ENCODE results near the gene IQGAP2.

Gene IQGAP2

GRCh38 chr5:76479973-76480667 is 77.0 kb downstream of the IQGAP2 start:
- DNase-seq, result no peak

DNA sequence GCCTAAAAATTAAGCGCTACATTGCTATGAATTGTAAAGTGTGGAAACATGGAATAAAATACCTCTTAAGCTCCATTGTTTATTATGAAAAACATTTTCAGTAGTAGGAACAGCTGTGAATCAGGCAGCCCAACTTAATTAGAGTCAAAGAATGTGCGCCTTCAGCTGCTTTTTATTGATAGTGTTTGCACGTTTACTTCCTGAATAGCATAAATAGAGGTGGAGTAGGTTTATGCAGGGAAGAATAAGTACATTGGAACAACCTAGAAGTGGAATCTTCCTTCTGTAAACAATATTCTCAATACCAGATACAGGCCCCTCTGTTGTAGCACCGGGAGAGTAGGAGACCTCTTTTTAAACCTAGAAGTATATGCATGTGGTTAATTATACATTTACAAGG is 79.9 kb downstream of the IQGAP2 start:
- DNase-seq, result no peak

DNA sequence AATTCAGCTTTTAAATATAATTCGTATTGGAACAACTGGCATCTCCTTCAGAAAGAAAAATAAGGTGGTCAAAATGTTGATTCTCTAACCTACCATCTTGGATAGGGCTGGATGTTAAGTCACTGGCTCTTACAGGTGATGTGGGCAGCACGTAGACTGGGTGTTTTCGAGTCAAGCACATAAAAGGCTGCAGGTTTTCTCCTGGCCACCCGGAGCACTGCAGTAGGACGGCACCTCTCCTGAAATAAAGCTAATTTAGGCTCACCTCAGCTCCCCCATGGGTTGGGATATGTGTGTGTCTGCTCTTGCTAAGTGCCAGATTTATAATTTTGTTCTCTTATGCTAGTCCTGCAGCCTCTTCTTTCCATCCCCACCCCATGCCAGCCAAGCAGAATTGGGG is 80.3 kb downstream of the IQGAP2 start:
- DNase-seq, result no peak

- no peak for DNase-seq
Observed at GRCh38 chr5:76483881-76484280, 80.8 kb downstream of the IQGAP2 start.

DNA sequence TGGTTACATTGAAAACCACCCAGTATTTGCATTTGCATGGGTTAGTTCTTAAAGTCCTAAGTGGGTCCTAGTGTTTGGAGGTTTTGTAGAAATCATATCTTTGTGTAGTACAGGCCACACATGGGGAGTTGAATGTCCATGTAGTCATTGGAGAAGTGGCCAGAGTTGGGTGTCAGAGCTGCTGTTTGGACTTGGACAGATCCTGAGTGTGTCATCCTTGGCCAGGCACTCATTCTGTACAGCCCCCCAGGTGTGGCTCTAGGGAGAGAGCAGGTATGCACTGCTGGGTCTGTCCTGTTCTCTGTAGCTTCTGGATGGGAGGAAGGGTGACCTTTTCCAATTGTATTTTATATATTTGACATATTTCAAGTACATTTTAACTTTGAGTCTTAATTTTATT is 82.4 kb downstream of the IQGAP2 start:
- DNase-seq, result no peak

- DNase-seq, result no peak
Observed at GRCh38 chr5:76487386-76487785, 84.3 kb downstream of the IQGAP2 start.

DNA sequence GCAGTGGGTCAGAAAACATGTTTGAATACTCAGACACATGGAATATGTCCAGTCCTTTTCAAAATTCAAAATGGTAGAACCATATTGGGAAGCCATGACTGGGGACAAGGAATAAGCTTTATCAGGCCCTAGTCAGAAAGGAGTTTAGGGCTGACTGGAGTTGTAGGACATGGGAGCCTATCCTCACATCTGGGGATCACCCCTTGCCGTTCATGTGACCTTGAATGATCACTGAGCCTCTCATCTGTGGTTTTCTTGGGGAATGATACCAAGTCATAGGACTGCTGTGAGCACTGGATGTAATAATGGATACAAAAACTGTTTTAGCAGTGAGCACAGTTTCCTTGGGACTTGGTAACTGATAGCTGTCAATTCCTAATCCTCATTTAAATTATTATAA is 84.7 kb downstream of the IQGAP2 start:
- no peak for DNase-seq

DNA sequence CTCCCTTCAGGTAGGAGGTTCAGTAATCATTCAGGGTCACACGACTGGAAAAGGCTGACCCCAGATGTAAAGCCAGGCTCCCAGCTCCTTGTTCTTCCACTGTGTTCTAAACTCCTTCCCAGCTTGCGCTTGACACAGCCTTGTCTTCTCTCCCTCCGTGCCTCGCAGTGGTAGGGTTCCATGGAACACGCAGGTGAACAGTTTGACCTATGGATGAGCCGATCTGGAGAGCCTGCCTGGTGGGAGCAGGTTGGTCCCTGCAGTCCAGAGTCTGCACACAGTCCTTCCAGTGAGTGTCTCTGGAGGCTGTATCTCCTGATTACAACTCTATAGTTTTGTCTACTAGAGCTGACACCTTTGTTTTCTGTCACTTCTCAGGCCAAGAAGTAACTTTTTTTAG is 85.9 kb downstream of the IQGAP2 start:
- no peak for DNase-seq

- no peak for DNase-seq
Observed at GRCh38 chr5:76489877-76490688, 87.0 kb downstream of the IQGAP2 start.

DNA sequence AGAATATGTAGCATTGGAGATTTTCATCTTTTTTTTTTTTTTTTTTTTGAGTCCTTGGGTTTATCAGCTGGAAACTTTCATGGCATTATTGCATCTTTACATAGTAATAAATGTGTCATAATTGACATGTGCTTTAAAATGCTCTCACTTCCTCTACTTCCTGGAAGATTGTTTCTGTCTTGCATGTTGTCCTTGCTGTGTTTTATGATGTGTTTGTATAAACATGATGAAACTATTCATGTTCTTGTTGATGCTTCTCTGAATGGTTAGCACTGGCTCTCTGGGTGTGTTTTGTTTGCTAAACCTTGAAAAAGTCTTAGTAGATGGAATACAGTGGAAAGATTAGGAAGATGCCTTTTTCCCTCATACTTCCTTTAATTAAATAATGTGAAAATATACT is 87.9 kb downstream of the IQGAP2 start:
- DNase-seq, result no peak

GRCh38 chr5:76492819-76493189 is 89.7 kb downstream of the IQGAP2 start:
- no peak for DNase-seq

- DNase-seq, result no peak
Observed at GRCh38 chr5:76493190-76493837, 90.2 kb downstream of the IQGAP2 start.

GRCh38 chr5:76494201-76494600 is 91.1 kb downstream of the IQGAP2 start:
- DNase-seq, result no peak

- DNase-seq, result no peak
Observed at GRCh38 chr5:76495870-76496269, 92.8 kb downstream of the IQGAP2 start.

DNA sequence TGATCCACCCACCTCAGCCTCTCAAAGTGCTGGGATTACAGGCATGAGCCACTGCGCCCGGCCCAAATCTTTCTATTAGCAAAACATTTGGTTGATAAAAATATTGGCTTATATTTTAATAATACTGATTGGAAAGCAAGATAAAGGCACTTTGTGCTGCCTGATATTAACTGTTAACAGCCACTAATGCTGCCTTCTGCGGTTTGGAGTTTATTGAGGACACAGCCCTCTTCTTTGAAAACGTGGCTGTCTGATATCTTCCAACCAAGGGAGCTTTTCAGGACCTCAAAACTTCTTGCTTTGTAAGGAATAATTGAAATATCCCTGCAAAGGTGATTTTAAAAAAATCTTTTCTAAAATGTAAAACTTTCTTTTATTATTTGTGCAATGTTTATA is 94.0 kb downstream of the IQGAP2 start:
- DNase-seq, result no peak

DNA sequence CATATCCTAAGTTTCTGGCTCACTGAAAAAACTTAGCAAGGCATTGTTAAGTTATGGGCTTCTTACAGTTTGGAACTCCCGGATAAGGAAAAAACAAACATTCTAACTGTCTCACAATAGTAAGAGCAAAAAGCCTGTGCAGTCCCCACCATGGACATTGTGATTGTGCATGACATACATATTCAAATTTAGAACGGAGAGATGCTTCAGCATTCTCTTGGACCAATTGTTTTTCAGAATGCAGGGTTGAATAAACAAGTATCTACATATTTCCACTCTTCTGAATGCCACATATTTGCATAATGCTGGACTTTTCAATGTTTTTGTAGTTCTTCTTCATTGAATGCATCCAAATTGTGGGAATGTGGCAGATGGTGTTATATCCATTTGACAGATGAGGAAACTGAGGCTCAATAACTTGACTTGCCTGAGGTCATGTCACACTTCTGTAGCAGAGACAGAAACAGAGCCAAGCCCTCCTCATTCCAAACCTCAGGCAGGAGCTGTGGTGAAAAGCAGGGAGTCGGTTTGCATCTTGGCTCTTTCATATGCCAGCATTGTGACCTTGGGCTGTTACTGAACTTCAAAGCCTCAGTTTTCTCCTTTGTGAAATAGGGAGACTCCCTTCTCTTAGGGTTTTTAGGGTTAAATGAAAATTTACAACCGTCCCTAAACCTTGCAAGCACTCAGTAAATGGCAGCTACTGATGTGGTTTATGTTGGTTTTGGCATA is 95.1 kb downstream of the IQGAP2 start:
- DNase-seq, result no peak

- no peak for DNase-seq
Observed at GRCh38 chr5:76499507-76500161, 96.5 kb downstream of the IQGAP2 start.

GRCh38 chr5:76500633-76501393 is 97.7 kb downstream of the IQGAP2 start:
- DNase-seq, result no peak

DNA sequence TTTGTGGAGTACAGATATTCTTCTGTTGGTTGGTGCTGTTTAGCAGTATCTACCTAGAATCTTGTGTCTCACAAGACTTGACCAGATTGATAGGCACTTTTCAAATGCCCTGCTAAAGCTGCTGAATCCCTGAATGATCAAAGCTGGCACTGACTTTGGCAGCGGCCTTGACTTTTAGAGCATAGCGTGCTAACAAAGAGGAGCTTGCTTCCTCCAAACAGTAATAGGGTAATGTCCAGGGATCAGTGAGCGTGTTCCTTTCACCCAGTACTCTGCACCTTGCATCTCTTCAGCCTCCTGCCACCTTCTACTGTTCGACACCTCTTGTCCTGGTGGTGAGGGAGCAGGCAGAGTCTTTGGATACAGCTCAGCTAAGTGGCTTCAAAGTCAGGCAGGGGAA is 100.8 kb downstream of the IQGAP2 start:
- DNase-seq, result no peak

GRCh38 chr5:76504901-76505564 is 101.9 kb downstream of the IQGAP2 start:
- no peak for DNase-seq

- no peak for DNase-seq
Observed at GRCh38 chr5:76513476-76513875, 110.4 kb downstream of the IQGAP2 start.

DNA sequence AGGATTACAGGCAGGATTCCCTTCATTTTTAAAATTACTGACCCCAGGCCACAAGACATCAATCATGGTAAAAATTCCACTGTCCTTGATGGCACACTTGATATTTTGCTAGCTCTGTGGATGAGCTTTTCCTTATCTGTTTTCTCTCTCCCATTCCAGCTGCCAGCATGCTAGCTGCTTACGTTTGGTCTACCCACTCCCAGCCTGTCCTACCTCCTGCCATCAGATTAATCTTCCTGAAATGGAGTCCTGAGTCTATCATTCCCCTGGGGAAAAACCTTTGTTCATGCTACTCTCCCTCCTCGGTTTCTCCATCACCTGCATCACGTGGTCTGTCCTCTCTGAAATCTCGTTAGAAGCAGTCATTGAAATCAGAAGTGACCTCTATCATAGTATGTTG is 111.2 kb downstream of the IQGAP2 start:
- DNase-seq, result no peak
